Germinal center (tissue), 1 donor: ENCODE measurements around the gene SLC25A39.

ENCODE experiments used
- DNase-seq: peaks from one replicate; pipeline ENCODE4 v3.0.0; 2012; ENCODE audit warnings: mixed read lengths, low spot score

Gene SLC25A39

DNA sequence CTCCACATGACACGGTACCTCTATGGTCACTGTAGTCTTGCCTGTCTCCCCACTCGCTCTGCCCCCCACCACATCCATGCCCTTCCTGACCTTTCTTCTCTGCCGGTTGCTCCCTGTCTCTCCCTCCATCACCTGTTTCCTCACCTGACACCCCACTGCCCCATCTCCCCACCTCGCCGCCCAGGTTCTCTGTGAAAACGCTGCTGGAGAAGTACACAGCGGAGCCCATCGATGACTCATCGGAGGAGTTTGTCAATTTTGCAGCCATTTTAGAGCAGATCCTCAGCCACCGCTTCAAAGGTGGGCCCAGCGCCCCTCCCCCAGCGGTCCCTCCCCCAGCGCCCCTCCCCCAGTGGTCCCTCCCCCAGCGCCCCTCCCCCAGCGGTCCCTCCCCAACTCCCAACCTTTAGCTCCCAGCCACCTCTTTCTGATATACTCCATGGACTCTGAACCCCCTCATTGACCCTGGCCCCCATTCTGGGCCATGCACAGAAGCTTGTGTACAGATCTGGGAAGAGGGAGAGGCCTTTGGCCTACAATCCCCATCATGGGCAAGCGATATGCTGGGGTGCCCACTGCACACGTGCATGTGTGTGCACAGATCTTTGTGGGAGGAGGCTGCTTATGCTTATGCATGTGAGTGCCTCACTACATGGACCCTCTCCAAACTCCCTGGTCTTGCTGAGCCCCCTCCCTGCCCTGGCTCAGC lies 12.1 kb downstream of the SLC25A39 start:
- no peak for DNase-seq

DNA sequence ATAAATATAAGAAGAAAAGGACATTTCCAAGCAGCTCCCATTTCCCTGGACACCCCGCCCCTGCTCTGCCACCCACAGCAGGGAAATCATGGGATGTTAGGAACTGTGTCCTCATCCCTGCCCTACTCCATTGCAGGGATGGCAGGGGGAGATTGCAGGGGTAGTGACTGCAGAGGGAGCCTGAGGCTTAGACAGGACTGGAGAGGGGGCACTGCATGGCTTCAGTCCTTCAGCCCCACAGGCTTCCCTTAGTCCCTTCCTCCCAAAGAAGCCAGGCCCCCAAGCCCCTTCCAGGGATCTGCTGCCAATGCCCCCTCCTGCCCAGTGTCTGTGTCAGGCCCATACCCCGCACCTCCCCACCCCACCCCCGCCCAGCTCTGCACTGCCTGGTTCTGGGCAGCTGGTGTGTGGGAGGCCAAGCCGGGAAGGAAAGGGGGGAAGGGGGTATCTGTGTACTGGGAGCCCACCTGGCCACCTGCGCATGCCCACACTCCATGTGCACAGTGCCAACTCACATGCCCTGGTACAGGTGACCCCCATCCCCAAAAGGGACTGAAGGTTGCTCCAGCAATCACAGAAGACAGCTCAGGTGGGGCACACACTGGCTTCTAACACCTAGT lies 13.0 kb downstream of the SLC25A39 start:
- no peak for DNase-seq

DNA sequence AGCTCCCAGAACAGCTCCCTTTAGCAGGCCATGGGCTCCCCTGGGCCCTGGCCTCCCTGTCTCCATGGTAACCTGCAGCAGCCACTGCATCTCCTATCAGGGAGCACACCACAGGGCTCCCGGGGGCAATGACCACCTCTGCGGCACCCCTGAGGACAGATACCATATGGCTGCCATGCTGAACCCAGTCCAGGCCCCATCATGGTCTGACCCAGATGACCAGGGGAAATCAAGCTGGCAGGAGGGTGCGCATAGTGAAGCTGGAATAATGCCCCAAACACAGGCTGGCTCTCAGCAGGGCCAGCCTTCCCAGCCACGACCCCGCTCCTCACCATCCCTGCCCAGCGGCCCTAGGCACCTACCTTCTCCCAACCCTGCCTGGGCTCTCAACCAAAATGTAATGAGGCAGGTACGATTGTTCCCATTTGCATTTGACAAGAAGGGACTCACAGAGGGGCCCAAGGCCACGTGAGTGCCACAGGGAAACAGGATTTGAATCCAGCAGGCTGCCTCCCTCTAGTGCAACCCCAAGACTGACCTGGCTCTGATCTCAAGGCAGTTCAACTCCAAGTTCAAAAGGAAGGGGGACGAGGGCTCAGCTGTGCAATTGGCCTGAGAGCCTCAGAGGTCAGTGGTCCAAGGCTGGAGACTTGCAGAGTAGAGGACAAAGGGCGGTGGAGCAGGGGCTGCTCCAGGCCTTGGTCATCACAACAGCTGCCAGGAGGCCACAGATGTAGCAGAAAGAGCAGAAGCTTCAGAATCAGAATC lies 13.8 kb downstream of the SLC25A39 start:
- no peak for DNase-seq

DNA sequence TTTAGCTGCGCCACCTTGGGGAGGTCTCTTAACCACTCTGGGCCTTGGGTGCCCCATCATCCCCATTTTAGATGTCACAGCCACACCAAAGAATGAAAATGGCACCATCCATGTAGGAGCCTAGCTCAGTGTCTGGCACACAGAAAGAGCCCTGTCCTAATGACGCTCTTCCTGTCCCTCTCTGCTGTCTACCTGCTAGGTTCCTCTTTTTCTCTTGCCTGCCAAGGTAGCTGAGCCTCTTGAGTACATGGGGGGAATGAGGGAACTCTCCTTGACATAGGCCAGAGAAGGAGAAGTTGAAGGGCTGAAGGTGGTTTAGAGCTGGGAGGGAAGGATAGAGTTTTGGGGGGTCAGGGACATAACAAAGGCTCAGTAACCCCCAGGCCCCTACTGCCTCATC lies 14.4 kb downstream of the SLC25A39 start:
- no peak for DNase-seq

DNA sequence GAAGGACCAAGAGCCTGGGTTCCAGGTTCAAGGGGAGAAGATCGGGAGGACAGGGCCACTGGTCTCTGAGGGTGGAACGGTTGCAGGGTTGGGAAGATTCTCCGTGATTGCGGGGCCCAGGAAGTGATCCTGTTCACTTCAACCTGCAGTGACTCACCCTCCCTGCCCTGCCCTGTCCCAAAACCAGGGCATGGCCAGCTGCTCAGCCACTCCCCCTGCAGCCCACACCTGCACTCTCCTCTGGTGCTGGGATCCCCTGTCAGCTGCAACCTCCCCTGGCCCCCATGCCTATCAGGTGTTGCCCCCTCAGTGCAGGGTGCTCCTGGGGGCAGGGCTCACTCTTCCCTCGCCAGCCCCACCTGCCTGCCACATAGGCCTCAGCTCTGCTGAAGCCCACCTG lies 15.2 kb downstream of the SLC25A39 start:
- no peak for DNase-seq

DNA sequence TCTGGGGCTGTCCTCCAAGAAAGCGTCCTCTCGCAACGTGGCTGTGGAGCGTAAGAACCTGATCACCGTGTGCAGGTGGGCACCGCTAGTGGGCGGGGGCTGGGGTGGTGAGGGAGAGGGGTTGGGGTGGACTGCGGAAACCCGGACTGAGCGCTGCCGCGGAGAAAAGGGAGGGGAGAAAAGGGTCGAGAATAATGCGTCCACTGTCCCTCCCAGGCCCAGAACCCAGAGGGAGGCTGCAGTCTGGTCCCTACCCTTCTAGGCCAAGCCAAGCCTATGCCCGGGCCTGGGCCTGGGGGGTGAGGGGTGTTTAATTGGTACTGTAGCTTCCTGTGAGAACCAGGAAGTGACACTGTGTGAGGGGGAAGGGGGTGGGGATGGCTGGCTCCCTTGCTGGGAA lies 15.8 kb downstream of the SLC25A39 start:
- DNase-seq = no peak

DNA sequence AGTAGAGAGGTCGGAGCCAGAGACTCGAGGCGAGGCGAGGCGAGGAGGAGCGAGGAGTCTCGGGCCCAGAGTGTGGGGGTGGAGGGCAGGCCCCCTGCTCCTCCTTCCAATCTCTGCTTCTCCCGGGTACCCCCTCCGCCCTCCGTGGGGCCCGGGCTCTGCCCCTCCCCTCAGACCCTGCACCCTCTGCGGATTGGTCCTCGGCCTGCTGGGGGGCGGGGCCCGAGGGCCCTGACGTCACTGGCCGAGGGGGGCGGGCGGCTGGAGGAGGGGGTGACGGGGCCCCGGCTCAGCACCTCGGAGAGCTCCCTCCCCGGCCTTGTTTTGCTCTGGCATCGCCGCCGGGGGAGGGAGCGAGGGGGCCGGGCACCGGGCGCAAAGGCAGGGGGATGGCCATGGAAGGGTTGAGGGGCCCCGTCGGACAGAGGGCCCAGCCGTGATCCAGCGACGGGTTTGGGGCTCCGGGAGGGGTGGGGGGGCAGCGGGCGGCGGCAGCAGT lies 16.3 kb downstream of the SLC25A39 start, which contains the start of gene RUNDC3A:
Gene RUNDC3A, plus strand, starts transcription at position 282 of the 499 bp plus-strand sequence. CDS start 232 bp downstream, outside the sequence.
- DNase-seq = peak; percentile 97

DNA sequence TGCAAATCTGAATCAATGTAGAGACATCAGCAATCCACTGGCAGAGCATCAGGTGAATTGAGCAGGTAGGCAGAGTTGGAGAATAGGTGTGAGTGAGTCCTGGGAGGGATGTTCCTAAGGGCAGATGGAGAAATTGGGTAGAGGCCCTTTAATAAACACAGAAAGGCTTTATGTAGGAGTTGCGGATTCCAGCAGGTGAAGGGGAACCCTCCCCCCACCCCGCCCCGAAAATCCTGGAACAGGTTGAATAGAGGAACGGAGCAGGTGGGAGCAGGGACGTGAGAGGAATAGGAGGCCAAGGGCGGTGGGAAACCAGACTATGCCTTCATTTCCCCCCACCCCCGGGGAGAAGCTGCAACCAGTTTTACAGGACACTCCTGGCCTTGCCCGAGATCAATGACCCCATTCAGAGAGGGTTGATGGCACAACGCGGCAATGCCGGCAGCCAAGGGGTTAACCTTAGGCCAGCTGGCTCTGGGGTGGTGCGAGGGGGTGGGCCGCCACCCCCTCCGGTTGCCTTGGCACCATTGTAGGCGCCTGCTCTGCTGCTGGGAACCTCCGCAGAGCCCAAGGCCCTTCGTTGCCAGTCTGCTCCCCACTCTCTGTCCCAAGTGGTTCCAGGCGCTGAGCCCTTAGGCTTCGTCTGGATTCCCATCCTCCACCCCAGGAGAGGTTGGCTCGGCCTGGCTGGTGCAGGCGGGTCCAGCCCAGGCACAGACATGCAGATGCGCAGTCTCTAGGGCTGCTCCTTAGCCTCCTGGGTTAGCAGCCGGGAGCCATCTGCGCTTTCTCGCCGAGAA lies 17.0 kb downstream of the SLC25A39 start:
- DNase-seq = no peak

DNA sequence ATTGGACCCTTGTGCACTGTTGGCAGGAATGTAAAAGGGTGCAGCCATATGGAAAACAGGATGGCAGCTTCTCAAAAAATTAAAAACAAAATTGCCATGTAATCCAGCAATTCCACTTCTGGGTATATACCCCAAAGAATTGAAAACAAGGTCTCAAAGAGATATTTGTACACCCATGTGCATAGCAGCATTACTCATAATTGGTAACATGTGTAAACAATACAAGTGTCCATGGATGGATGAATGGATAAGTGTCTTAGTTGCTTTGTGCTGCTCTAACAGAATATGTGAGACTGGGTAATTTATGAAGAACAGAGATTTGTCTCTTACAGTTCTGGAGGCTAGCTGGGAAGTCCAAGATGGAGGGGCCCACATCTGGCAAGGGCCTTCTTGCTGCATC lies 20.0 kb downstream of the SLC25A39 start:
- DNase-seq = no peak

DNA sequence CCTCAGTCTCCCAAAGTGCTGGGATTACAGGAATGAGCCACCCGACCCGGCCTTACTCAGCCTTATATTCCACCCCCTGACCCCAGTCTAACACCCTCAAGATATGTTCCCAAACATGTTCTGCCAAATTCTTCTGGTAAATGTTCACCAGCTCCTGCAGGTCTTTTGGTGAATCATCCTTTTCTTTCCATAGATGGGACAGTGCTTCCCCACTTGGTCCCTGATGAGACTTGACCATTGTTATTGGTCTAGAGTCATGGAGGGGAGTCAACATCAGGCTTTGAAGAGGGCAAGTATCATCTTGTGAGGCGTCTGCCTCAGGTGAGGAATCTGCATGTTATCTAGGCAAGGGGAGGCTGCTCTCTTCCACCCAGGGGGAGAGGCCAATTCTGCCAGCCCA lies 26.6 kb downstream of the SLC25A39 start:
- no peak for DNase-seq

DNA sequence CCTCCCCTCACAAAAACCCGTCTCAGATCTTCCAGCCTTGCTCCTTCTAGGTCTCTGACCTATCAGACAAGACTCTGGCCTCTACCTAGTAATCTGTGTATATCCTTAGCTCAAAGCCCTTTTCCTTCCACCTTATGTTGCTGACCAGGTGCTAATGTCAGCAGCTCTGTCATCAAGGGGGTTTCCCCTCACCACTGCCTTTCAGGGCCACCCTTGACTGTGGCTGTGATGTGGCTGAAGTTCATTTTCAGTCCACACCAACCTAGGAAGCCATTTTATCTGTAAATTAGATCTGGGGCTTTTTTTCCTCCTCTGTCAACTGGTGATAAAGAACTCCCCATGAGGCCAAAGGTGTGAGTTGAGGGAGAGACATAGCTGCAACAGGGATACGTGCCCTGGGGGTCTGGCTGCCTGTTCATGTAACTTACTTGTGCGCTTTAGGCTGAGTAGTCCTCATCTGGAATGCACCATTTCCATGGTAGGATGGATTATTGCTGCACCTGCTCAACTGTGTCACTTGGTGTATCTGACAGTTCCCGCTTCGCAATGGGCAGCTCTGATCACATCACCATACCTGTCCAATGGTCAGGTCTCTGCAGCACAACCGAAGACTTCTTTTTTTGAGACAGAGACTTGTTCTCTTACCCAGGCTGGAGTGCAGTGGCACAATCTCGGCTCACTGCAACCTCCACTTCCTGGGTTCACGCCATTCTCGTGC lies 31.0 kb downstream of the SLC25A39 start:
- DNase-seq = no peak

DNA sequence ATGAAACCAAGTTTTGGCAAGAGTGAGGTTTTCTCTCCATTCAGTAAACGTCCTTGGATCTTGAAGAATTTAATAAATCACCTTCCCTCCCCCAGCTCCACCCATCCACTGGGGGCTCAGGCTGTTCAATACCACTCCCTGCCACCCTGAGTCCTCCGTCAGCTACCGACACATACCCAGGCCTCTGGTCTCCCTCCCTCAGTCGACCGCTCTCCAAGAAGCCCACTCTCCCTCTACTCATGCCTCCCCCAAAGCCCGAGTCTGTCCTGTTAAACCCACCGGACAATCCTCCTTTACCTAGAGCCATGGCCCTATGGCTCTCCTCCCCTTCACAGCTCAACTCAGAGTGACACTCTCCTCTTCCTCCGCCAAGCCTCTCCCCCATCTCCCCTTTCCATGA lies 37.0 kb downstream of the SLC25A39 start:
- DNase-seq = no peak

DNA sequence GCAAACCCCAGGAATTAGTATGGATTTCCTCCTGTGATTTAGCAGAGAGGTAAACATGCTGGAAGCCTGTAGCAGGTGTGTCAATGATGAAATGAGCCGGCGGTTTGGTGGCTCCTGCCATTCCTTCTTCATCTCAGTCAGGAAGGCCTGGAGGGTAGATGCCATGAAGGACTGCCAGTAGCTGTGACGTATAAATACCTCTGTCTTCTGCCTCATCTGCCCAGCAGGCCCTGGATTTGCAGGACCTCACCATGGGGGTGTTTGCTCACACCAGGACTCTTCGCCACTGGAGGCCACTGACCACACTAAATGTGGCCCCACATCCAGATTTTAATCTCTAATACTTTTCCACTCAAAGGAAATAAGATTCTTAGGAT lies 40.6 kb downstream of the SLC25A39 start:
- no peak for DNase-seq

DNA sequence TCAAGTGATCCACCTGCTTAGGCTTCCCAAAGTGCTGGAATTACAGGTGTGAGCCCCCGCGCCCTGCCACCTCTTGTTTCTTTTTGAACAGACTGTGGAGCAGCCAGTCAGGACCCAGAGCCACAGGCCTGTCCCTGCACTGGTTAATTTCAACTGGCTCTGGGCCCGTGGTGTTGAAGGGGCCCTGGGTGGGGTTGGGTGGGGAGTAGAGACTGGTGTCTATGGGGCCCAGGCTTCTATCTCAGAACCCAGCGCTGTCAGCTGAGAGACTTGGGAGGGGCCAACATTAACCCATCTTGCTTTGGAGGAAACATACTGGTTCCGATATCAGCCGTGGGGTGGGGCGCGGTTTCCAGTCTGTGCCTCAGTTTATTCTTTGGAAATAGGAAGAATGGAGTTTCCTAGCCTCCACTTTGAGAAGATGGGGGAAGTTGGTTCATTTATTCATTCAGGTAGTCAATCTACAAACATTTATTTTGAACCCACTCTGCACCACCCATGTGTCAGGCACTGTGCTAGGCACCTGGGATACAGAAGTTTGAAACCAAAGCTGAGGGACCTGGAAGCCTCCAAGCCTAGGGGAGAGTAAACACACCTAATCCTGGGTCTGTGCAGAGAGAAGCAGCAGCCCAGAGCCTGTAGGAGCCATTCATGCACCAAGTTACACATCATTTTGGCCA lies 41.1 kb downstream of the SLC25A39 start:
- DNase-seq = no peak

DNA sequence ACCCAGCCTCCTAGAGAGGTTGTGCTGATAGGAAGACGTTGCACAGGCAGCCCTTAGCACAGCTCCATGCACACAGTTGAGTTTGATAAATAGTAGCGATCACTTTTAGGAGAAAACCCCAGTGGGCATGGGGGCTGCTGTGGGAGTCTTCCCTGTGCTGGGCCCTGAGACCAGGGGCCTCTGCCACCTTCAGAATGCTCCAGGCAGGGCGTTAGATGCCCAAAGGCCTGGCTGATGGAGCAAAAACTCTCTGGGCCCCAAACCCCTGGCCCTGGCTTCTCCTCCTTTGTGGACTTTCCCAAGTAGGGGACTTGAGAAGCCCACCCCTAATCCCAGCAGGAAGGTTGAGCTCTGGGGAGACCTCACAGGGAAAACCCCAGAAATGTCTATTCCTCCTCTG lies 42.4 kb downstream of the SLC25A39 start:
- no peak for DNase-seq

DNA sequence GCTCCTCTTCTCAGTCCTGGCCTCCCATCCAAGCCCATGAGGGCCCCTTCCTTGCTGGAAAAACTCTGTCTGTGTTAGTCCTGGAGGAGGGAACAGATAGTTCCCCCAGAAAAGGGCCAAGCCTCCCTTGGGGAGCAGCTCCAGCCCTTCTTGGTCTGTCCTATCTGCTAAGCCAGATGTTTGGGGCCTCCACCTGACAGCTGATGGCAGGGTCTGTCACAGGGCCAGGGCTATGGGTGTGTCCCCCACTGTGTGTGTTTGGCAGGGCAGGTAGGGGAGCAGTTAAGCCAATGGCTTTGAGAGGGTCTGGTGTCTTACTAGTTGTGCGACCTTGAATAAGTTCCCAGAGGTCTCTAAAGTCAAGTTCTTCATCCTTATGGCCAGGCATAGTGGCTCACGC lies 43.1 kb downstream of the SLC25A39 start:
- DNase-seq = no peak

DNA sequence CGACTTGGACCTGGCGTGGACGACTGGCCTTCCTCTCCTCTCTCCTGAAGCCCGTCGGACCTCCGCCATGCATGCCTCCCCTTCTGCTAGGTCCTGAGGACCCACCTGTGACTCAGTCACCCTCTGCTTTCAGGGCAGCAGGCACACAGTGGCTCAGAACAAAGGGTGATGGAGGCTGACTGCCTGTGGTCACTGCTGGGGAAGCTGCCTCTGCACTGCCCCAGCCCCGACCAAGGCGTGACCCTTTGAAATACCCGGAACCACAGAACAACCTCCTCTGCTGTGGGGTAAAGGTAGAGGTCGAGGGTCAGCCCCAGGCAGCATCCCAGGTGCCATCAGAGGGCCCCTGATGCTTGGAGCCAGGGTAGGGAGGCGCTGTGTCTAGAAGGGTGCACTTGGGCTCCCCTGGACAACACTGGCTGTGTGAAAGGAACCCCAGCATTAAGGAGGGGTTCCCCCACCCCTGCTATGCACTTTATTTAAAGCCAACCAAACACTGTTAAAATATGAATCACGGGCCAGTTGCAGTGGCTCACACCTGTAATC lies 44.2 kb downstream of the SLC25A39 start:
- DNase-seq = no peak

DNA sequence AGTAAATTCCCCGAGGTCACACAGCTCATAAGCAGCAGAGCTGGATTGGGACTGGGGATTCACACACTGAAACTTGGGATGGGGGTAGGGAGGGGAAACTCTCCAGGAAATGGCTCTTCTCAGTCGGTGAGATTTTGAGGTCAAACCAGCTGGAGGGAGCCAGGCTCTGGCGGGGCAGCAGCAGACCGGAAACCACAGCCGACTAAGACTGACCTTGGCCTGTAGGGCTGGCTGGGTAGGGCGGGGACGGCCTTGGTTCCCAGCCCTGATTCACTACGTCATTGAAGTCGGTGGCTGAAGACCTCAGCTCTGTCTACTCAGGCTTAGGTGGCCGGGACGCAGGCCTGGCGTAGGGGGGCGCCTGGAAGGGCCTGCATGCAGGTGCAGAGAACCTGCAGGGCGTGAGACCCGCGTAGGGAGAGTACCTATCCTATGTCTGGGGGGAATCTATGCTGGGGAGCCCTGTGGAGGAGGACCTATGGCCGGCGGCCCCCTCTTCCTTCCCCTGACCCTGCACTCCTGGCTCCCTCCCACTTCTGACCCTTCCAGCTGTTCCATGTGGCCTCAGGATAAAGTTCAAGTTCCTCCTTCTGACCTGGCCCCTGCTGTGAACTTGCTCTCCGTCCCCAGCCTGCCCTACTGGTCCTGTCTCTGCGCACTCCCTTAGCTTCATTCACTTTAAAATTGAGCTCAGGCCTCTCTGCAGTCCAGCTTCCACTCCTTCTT lies 44.8 kb downstream of the SLC25A39 start:
- no peak for DNase-seq

DNA sequence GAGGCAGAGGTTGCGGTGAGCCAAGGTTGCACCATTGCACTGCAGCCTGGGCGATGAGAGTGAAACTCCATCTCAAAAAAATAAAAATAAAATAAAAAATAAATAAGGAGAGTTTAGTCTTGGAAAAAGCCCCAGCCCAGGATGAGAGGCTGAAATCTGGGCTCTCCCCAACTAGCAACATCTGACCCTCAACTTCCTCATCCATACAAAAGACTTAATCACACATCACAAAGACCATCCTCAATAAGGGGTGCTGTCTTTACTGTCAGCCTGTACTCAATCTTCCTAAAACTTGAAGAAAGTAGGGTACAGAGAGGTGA lies 45.3 kb downstream of the SLC25A39 start:
- DNase-seq = no peak

DNA sequence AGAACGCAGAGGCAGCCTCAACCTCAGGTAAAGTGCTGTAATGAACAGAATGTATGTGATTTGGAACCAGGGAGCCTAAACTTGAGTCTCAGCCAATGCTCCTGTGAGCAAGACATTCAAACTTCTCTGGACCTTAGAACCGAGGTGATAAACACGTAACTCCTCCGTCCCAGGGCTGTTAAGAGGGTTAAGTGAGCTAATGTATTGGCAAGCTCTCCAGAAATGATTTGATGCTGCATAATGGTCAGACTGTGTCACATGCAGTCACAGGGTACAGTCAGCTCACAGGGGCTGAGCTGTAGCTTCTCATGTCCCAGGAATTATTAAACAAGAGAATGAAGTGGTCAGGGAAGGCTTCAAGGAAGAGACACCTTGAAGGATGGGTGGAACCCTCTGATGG lies 46.6 kb downstream of the SLC25A39 start:
- no peak for DNase-seq
